GM13976 (cell line): ENCODE results near the gene INPP1.
"Not testable (repeated sequence)": the region's sequence is repeated elsewhere in the genome, so short reads cannot be mapped to it uniquely, and the experiment has no call there.

Experiments
- DNase-seq: peaks from one replicate; pipeline ENCODE4 v3.0.0; 2012; ENCODE audit warnings: low spot score
- in situ Hi-C: fragments of 300-500 bp; cut with MboI; formaldehyde crosslinking; loops from one replicate; pipeline ENCODE4 v1.12.0; 2022; ENCODE audit warnings: low sequenced_read_pairs, mixed read lengths, inconsistent platforms; ENCODE audit not compliant: unreplicated experiment
- TF ChIP-seq, protein P1 (sequence below): IDR thresholded peaks from 2 replicates; pipeline ENCODE4 v1.5.1; 2012; ENCODE audit warnings: borderline replicate concordance, mild to moderate bottlenecking; ENCODE audit not compliant: insufficient read depth; ENCODE audit errors: extremely low read depth, missing control alignments, control extremely low read depth

The INPP1 gene

DNA sequence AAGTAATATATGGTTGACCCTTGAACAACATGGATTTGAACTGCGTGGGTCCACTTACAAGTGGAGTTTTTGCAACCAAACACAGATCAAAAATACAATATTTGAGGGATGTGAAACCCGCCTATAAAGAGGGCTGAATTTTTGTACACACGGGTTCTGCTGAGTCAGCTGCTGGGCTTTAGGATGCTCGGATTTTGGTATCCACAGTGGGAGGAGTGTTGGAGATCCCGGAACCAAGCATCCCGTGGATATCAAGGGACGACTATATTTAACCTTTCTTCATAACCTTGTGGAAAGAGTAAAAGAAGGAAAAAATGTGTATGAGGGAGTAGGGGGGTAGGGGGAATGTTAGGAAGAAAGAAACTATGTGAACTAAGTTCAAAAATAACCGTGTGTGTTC is 10.0 kb upstream of the INPP1 start:
- no peak for DNase-seq
- in situ Hi-C loops, result no loop called here
- TF ChIP-seq, protein P1, sequence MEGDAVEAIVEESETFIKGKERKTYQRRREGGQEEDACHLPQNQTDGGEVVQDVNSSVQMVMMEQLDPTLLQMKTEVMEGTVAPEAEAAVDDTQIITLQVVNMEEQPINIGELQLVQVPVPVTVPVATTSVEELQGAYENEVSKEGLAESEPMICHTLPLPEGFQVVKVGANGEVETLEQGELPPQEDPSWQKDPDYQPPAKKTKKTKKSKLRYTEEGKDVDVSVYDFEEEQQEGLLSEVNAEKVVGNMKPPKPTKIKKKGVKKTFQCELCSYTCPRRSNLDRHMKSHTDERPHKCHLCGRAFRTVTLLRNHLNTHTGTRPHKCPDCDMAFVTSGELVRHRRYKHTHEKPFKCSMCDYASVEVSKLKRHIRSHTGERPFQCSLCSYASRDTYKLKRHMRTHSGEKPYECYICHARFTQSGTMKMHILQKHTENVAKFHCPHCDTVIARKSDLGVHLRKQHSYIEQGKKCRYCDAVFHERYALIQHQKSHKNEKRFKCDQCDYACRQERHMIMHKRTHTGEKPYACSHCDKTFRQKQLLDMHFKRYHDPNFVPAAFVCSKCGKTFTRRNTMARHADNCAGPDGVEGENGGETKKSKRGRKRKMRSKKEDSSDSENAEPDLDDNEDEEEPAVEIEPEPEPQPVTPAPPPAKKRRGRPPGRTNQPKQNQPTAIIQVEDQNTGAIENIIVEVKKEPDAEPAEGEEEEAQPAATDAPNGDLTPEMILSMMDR, result no peak

DNA sequence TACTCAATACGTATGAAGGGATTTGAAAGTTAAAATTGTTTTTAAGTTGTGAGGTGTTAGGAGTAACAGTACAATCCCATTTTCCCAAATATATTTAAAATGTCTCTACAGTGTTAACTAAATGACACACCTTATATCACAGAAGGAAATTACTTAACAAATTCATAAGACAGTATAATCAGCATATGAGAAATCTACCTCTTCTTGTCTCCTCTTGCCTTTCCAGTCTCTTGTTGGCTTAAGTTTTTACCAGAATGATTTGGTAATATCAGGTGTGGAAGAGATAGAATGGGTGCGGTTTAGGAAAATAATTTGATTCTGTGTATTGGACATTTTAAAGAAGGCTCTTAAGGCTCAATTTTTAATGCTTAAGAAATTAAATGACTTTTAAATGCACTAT is 9.5 kb upstream of the INPP1 start:
- in situ Hi-C loops, result no loop called here
- TF ChIP-seq, protein P1, result no peak

DNA sequence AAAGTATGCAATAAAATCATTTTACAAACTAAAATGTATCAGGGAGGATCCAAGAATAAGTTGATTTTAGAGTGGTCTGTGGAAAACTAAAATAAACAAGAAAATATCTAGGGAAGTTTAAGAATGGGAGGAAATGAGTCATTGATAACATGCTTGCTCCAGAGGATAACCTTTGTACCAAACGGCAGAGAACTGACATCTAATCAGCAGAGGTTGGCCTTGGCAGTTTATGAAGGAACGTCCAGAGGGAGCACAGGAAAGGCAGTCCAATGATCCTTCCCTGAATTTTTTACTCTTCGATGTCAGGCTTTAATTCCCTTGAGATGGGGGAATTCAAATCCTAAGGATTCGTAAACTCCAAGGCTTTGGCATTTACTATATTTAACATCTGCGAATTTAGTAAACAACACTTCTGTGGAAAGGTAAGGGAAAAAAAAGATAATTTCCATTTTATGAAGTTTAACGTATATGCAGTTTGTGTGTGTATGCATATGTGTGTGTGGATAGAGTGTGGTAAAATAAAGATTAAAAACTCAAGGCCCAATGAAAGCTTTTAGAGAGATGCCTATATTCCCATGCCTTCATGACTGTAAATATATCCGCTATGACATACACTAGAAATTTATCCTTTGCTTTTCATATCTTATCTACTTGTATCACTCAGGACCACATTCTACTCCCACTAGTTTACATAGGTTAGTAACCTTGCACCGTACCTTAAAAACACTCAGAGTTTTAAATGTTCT is 8.7 kb upstream of the INPP1 start:
- TF ChIP-seq, protein P1, result no peak
- DNase-seq, result no peak
- in situ Hi-C loops, result no loop called here

More for the DNA sequence above, 9.5 kb upstream of the INPP1 start:
- DNase-seq, result no peak

DNA sequence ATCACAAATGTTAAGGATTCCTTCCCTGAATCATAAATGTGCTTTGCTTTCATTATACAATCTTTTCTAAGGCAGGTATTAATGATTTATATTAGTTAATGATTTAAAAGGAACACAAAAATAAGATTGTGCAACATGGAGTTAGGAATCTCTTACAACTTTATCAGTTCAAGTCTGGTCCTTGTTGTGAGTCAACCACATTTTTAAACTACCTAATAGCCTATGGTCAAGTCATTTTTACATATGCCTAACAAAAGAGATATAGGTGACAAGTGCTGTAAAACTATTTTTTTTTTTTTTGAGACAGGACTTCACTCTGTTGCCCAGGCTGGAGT is 8.2 kb upstream of the INPP1 start:
- in situ Hi-C loops, result no loop called here
- TF ChIP-seq, protein P1, result no peak
- no peak for DNase-seq

DNA sequence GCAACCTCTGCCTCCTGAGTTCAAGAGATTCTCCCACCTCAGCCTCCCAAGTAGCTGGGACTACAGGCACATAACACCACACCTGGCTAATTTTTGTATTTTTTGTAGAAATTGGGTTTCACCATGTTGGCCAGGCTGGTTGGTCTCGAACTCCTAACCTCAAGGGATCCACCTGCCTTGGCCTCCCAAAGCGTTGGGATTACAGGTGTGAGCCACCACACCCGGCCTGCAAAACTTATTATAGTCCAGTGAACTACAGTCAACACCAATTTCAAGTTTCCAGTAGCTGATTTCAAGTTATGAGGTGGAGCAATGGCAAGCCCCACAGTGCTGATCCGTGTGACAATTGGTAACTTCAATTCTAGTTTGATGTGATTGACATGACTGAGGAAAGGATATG is 7.8 kb upstream of the INPP1 start:
- DNase-seq, in situ Hi-C loops: not testable (repeated sequence)

DNA sequence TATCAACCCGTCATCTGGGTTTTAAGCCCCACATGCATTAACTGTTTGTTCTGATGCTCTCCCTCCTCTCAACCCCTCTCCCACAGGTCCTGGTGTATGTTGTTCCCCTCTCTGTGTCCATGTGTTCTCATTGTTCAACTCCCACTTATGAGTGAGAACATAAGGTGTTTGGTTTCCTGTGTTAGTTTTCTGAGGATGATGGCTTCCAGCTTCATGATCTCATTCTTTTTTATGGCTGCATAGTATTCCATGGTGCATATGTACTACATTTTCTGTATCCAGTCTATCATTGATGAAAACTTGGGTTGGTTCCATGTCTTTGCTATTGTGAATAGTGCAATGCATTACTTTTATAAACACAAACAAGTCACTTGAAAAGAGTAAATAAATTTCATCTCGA is 7.0 kb upstream of the INPP1 start:
- TF ChIP-seq, protein P1, result no peak
- DNase-seq, result no peak
- in situ Hi-C loops, result no loop called here

DNA sequence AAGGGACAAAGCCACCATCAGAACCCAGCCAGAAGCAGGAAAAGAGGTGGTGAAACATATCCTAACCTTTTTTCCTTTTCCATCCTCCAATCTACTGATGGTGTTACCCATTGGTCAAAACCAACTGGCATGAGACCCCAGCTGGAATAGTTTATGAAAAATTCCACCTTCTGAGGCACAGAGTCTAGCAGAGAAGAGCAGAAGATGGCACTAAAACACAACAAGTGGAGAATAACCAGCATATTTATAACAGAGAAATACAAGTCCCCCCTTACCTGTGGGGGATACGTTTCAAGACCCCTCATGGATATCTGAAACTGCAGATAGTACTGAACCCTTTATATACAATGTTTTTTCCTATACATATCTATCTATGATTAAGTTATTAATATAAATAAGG is 4.9 kb upstream of the INPP1 start:
- in situ Hi-C loops, result no loop called here
- TF ChIP-seq, protein P1, result no peak
- no peak for DNase-seq
